Limb (tissue), 2 donors: ENCODE results near the gene CEACAM16.

Experiments used
- DNase-seq, 2 donors: peaks; one replicate each; pipeline ENCODE4 v3.0.0-alpha.2; 2016; ENCODE audit errors: extremely low spot score in 2 of 2

Gene CEACAM16

DNA sequence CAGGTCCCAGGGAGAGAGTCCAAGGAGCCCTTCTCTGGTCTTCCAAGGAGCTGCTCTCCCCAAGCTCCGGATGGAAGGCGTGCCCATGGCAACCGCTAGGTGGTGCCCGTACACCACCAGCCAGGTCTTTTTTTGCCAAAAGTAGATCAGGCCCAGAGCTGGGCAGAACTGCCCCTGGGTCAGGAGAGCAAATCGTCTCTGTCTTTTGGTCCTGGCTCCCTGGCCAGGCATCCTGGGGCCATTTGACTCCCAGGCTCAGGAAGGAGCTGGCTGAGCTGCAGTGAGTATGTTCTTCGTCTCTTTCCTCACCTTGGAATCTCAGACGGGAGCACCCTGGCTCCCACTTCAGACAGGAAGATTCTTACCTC, 25.0 kb downstream of the CEACAM16 start:
- DNase-seq, result peak; percentile 74 to 86

DNA sequence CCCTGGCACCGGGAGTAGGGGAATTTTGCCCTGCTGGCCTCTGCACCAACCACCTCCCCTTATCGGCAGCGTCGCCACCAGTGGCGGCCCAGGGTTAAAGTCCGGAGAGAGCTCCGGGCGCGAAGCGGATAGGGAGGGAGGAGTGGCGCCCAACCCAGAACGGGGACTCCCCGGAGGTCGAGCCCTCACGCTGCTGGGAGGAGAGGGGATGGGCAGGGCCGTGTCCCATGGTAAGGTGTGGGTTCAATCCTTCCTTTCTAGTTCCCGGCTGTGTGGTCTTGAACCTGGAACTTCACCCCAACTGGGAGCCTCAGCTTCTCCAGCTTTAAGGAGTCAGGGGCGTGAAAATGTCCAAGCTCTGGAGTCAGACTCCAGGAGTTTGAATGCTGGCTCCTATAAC, 26.3 kb downstream of the CEACAM16 start:
- no peak for DNase-seq

DNA sequence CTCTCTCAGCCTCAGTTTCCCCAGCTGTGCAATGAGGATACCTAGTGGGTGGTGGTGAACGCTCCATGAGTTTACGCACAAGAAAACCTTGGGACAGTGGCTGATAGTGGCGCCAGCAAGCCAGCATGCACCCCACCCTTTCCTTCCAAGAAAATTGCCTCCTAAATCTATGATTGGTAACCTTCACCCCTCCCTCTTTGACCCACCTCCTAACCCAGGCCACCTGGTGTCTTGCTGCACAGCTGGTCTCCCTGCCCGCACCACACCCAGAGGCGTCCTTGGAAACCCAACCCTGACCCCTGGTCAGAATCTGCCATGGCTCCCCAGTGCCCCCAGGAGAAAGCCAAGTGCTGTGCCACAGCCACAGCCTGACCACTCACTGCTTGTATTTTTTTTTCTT, 26.7 kb downstream of the CEACAM16 start:
- DNase-seq, result no peak

DNA sequence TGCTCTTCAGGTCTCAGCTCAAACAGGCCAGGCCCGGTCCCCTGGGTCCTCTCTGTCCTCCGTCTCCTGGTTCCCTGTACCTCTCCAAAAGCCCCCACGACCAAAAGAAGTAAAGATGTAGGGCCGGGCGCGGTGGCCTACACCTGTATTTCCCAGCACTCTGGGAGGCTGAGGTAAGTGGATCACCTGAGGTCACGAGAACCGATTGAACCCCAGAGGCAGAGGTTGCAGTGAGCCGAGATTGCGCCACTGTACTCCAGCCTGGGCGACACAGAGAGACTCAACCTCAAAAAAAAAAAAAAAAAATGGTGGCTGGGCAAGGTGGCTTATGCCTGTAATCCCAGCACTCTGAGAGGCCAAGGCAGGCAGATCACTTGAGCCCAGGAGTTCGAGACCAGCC, 27.5 kb downstream of the CEACAM16 start:
- no peak for DNase-seq

GRCh38 chr19:44728178-44728577, 29.2 kb downstream of the CEACAM16 start:
- no peak for DNase-seq

DNA sequence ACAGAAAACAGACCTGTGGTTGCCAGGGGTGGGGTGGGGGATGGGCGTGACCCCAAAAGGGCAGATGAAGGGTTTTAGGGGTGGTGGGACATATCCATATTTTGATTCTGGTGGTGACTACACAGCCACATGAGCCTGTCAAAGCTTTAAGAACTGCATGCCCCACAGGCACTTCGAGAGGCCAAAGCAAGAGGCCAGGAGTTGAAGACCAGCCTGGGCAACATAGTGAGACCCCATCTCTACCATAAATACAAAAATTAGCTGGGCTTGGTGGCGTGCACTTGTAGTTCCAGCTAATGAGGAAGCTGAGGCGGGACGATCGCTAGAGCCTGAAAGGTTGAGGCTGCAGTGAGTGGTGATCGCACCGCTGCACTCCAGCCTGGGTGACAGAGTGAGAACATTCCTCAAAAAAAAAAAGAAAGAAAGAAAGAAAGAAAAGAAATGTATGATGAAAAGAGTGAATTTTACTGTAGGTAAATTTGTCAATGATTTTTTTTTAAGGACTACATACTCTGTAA, 30.6 kb downstream of the CEACAM16 start:
- no peak for DNase-seq

- DNase-seq, result no peak
Observed at GRCh38 chr19:44731081-44731480, 32.1 kb downstream of the CEACAM16 start.

DNA sequence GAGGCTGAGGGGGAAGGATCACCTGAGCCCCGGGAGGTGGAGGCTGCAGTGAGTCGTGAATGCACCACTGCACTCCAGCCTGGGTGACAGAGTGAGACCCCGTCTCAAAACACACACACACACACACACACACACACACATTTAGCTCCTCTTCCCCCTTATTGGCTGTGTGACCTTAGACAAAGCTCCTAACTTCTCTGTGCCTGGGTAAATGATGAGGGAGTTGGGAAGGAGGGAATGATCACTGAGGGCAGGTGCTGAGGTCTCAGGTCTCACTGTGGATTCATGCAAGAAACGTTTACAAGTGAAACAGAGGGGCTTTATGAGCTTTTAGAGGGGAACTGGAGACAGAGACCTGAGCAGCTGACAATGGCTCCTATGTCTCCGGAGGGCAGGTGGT, 32.7 kb downstream of the CEACAM16 start:
- DNase-seq, result no peak

- no peak for DNase-seq
Observed at GRCh38 chr19:44732235-44733014, 33.5 kb downstream of the CEACAM16 start.

GRCh38 chr19:44734357-44734756, 35.4 kb downstream of the CEACAM16 start:
- no peak for DNase-seq

GRCh38 chr19:44735011-44735410, 36.1 kb downstream of the CEACAM16 start:
- no peak for DNase-seq

DNA sequence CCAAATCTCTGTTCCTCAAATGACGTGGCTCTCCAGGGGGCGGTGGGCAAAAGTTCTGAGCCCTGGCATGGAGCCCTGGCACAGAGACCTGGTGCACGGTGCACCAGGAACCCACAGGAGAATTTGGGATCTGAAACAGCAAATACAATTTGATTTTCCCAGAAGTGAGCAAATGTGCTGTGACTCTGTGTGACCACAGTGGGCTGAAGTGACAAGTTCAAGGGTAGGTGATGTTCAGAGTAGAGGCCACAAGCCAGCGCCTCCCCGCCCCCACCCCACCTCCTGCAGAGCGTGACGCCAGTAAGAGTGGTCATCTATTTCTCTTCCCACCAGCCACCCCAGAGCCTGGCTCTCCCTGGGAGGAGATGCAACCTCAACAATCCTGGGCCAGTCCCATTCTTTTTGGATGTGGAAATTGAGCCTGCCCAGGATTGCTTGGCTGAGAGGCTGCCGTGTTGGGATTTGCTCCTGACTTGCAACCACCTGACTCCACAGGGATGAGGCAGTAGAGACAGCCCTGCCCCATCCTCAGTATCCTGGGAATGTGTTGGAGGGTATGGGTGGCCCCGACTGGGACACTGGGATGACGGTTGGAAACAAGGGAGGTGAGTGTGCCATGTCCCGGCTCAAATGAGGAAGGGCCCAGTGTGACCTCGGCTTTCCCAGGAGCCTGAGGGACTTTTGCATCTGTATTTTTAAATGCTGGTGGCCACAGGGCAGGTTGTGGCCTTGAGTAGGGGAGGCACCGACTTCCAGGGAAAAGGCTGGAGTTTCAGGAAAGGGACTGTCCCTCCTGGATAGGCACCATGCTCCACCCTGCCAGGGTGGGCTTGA, 38.5 kb downstream of the CEACAM16 start:
- no peak for DNase-seq

- DNase-seq, result no peak
Observed at GRCh38 chr19:44738136-44738535, 39.2 kb downstream of the CEACAM16 start.

DNA sequence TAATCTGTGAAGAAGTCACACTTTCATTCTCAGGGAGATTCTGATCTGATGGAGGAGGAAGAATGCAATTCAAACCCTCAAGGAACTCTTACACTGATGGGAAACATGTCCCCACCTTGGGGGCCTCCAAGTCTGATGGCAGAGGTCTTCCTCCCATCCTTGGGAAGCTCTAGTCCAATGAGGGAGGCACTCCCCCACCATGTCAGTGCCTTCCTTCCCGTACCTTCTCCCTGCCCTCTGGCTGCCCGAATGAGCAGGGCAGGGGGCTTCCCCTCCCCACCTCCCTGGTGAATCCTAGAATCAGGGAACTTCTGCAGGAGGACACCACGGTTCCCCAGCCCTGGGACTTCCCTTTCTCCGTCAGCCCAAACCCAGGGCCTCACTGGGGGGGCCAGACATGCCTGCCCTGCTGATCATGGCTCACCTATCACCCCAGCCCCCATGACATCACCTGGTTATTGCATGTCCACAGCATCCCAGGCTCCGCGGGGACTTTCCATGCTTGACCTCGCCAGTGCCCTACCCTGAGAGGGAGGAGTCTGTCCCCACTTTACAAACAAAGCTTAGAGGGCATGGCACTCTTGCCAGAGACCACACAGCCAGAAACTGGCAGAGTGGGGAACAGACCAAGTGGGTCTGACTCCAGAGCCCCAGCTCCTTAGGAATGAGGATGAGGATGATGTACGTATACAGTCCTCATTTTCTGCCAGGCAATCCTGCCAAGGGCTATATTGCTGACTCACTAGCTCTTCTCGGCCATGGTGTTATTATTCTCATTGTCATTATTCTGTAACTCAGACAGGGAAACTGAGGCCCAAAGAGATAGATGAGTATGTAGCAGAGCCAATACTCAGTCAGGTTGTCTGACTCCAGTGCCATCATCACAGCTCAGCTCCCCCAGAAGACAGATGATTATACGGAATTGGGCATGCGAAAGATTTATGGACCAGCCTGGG, 39.9 kb downstream of the CEACAM16 start:
- DNase-seq, result no peak

DNA sequence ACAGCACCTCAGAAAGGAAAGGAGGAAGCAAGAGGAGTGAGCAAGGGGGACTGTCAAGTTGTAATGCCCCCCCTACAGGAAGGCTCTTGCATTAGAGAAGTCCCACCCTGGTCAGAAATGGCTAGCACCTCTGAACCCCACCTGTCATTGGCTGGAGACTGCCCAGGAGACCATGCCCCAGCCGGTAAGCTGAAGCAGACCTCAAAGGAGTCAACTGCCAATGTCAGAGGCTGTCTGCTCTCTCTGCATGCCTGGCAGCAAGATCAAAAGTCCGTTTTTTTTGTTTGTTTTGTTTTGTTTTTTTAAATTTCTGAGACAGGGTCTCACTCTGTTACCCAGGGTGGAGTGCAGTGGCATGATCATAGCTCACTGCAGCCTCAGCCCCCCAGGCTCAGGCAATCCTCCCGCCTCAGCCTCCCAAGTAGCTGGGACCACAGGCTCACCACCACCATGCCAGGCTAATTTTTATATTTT, 41.4 kb downstream of the CEACAM16 start:
- no peak for DNase-seq

DNA sequence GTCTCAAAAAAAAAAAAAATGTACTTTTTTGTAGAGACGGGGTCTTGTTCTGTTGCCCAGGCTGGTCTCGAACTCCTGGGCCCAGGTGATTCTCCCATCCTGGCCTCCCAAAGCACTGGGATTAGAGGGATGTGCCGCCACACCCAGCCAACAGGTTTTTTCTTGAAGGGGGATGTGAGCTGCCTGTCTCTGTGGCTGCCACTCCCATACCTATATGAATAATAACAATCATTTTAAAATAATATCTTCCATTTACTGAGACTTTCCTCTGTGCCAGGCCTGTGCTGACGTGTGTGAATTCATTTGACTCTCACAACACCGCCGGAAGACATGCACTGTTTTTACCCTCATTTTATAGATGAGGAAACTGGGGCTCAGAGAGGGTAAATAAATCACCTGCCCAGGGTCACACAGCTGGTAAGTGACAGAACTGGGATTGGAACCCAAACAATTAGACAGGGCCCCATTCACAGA, 42.3 kb downstream of the CEACAM16 start:
- no peak for DNase-seq

DNA sequence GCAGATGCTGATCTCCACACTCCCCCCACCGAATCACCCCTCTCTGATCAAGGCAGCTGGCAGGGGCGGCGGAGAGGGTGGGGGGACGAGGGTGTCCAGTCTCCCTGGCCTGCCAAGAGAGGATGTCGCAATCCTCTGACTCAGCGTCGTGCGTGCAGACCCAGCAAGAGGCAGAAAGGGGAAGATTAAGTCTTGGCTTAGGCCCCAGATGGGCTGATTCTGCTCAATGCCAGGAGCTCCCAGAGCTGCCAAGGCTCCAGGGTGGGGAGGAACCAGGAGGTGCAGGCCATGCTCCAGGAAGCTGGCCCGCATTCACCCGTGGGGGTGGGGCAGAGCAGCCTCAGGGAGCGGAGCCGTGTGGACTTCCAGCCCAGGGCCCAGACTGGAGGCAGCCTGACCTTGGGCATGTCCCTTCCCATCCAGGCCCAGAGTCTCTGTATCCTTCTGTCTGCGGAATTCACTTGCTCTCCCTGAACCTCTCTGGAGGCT, 42.9 kb downstream of the CEACAM16 start:
- peak; percentile 78 to 85 for DNase-seq

DNA sequence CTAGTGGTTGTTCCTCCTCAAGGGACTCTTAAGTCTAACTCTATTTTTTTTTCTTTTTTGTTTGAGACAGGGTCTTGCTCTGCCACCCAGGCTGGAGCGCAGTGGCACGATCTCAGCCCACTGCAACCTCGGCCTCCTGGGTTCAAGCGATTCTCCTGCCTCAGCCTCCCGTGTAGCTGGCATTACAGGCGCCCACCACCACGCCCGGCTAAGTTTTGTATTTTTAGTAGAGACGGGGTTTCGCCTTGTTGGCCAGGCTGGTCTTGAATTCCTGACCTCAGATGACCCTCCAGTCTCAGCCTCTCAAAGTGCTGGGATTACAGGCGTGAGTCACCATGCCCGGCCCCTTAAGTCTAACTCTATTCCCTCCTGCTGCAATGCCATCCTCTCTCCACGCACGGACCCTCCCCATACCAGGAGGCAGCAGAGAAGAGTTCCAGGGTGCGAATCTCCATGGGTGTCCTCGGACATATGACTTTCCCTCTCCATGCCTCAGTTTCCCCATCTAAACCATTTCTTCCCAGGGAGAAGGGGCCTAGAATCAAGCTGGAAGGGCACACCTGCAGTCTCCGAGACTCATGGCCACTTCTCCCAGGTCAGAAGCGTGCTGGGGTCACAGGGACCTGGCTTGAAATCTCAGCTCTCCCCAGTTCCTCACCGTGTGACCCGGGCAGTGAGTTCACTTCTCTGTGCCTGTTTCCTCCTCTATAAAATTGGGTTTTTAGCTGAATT, 43.5 kb downstream of the CEACAM16 start:
- DNase-seq, result no peak

- no peak for DNase-seq
Observed at GRCh38 chr19:44744871-44745332, 46.0 kb downstream of the CEACAM16 start.

DNA sequence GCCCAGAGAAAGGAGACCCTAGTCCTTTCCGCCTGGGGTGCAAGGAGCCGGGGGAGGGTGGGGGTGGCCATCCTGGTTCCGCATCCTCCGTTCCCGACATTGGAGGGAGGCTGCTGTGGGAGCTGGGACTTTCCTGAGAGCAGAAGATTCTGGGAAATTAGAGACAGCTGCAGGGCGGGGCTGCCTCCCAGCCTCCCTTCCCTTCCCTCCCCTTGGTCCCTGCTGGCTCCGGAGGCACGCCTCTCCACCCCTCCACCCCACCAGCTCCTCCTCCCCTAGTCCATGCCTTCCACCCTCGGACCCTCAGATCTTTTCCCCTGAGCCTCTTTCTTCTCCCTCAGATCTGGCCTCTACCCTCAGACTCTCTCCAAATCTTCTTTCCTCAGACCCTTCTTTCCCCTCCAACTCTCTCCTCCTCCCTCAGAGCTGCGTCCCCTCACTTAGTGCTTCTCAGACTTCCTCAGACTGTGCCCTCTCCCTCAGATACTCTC, 46.4 kb downstream of the CEACAM16 start:
- peak; percentile 68 to 72 for DNase-seq
